IMR-90 (cell line): Measurements from ENCODE around the gene BEGAIN. TPM values are rescaled to one million over a fixed set of nuclear protein-coding genes. Genes with fewer than 3 reads are reported as not detected.

Experiments
- ATAC-seq: fragments of 200-7000 bp; cut with Tn5 transposase; 2 replicates; pipeline ENCODE4 v1.9.1; 2020; ENCODE audit warnings: low read depth, mild to moderate bottlenecking, moderate library complexity
- BruUV-seq: library from RNA; stranded (reverse); fragments of 400-500 nt; replicated peaks from 2 replicates; lab custom pipeline; 2021; lab: Mats Ljungman, UMichigan
- CTCF ChIA-PET: fragments of 300-600 bp; formaldehyde crosslinking; extraction: SDS; loops from one replicate; lab custom pipeline; 2021; ENCODE audit warnings: antibody characterized with exemption; lab: Yijun Ruan, JAX
- POLR2A ChIA-PET: fragments of 300-600 bp; sonication (Branson Sonifier 250); formaldehyde crosslinking; loops from one replicate; lab custom pipeline; 2022; ENCODE audit warnings: antibody characterized with exemption; ENCODE audit not compliant: unreplicated experiment; lab: Charles Lee
- DNase-seq: peaks from one replicate; pipeline ENCODE4 v3.0.0; 2013
- H2AFZ ChIP-seq: replicated peaks from 2 replicates; pipeline ENCODE3; 2013; ENCODE audit warnings: low read length, mild to moderate bottlenecking; ENCODE audit not compliant: poor library complexity
- H2AK5ac ChIP-seq: 2 replicates; pipeline ENCODE4 v1.6.1; 2013; ENCODE audit warnings: low read depth, low read length, inconsistent platforms
- H2AK9ac ChIP-seq: replicated peaks from 2 replicates; pipeline ENCODE3; 2013; ENCODE audit warnings: mild to moderate bottlenecking, low read depth, low read length, moderate library complexity; ENCODE audit not compliant: poor library complexity
- H2BK120ac ChIP-seq: 2 replicates; pipeline ENCODE4 v1.6.1; 2013; ENCODE audit warnings: low read depth, low read length, inconsistent platforms
- H2BK15ac ChIP-seq: 3 replicates; pipeline ENCODE4 v1.6.1; 2013; ENCODE audit warnings: low read depth, low read length, inconsistent platforms
- H2BK20ac ChIP-seq: 2 replicates; pipeline ENCODE4 v1.6.1; 2013; ENCODE audit warnings: low read depth, mild to moderate bottlenecking, inconsistent platforms, low read length, moderate library complexity
- H2BK5ac ChIP-seq: 2 replicates; pipeline ENCODE4 v1.6.1; 2013; ENCODE audit warnings: mild to moderate bottlenecking, low read depth, low read length, inconsistent platforms; ENCODE audit not compliant: poor library complexity, severe bottlenecking
- H3K14ac ChIP-seq: replicated peaks from 2 replicates; pipeline ENCODE4 v1.6.1; 2013; ENCODE audit warnings: low read depth, low read length, inconsistent platforms
- H3K18ac ChIP-seq: 2 replicates; pipeline ENCODE4 v1.6.1; 2013; ENCODE audit warnings: low read depth, low read length, control low read depth
- H3K23ac ChIP-seq: 2 replicates; pipeline ENCODE4 v1.6.1; 2013; ENCODE audit warnings: low read depth, low read length, inconsistent platforms
- H3K27ac ChIP-seq: 2 replicates; pipeline ENCODE4 v1.5.1; 2013; ENCODE audit warnings: mild to moderate bottlenecking, control low read depth, low read length; ENCODE audit not compliant: insufficient read depth
- H3K27me3 ChIP-seq: 2 replicates; pipeline ENCODE4 v1.6.1; 2013; ENCODE audit warnings: low read length; ENCODE audit not compliant: control insufficient read depth, insufficient read depth
- H3K36me3 ChIP-seq: 2 replicates; pipeline ENCODE4 v1.6.1; 2013; ENCODE audit warnings: low read length, mixed read lengths; ENCODE audit not compliant: control insufficient read depth, insufficient read depth
- H3K4ac ChIP-seq: 2 replicates; pipeline ENCODE4 v1.6.1; 2013; ENCODE audit warnings: low read depth, low read length, inconsistent platforms
- H3K4me1 ChIP-seq: 2 replicates; pipeline ENCODE4 v1.6.1; 2013; ENCODE audit warnings: low read length, mixed read lengths; ENCODE audit not compliant: control insufficient read depth, insufficient read depth
- H3K4me2 ChIP-seq: 2 replicates; pipeline ENCODE4 v1.6.1; 2013; ENCODE audit warnings: low read depth, mild to moderate bottlenecking, control low read depth, low read length, moderate library complexity
- H3K4me3 ChIP-seq: 2 replicates; pipeline ENCODE4 v1.5.1; 2013; ENCODE audit warnings: low read depth, mild to moderate bottlenecking, control low read depth, low read length, moderate library complexity; ENCODE audit not compliant: insufficient read depth
- H3K56ac ChIP-seq: 2 replicates; pipeline ENCODE4 v1.6.1; 2013; ENCODE audit warnings: low read length, inconsistent platforms; ENCODE audit not compliant: insufficient read depth; ENCODE audit errors: extremely low read depth
- H3K79me1 ChIP-seq, 2 experiments: 2 replicates each; pipeline ENCODE4 v1.6.1; 2013; ENCODE audit warnings: low read length in 2 of 2, inconsistent platforms in 1 of 2, low read depth in 1 of 2
- H3K9ac ChIP-seq: 2 replicates; pipeline ENCODE4 v1.6.1; 2013; ENCODE audit warnings: low read depth, low read length, control low read depth
- H3K9me1 ChIP-seq: 2 replicates; pipeline ENCODE4 v1.6.1; 2013; ENCODE audit warnings: low read length, inconsistent platforms; ENCODE audit not compliant: insufficient read depth
- H3K9me3 ChIP-seq: 2 replicates; pipeline ENCODE4 v1.6.1; 2013; ENCODE audit warnings: low read length; ENCODE audit not compliant: control insufficient read depth, insufficient read depth
- H4K20me1 ChIP-seq: 2 replicates; pipeline ENCODE4 v1.6.1; 2013; ENCODE audit warnings: low read length, inconsistent platforms; ENCODE audit not compliant: insufficient read depth
- H4K5ac ChIP-seq: 2 replicates; pipeline ENCODE4 v1.6.1; 2013; ENCODE audit warnings: mild to moderate bottlenecking, low read depth, low read length, control low read depth
- H4K8ac ChIP-seq, 2 experiments: 2 replicates each; pipeline ENCODE4 v1.6.1; 2013; ENCODE audit warnings: low read depth in 2 of 2, low read length in 2 of 2, control low read depth in 1 of 2, inconsistent platforms in 1 of 2
- H4K91ac ChIP-seq: 2 replicates; pipeline ENCODE4 v1.6.1; 2013; ENCODE audit warnings: low read depth, low read length, inconsistent platforms; ENCODE audit not compliant: insufficient read depth
- BHLHE40 ChIP-seq: fragments of 150-350 bp; IDR thresholded peaks from 2 replicates; pipeline ENCODE4 v1.6.1; 2016; ENCODE audit warnings: mild to moderate bottlenecking, low read depth, low read length
- CEBPB ChIP-seq: IDR thresholded peaks from 2 replicates; pipeline ENCODE4 v1.6.1; 2012; ENCODE audit warnings: low read depth, low read length, improper control_type of control experiment
- CHD1 ChIP-seq: IDR thresholded peaks from 2 replicates; pipeline ENCODE4 v1.6.1; 2012; ENCODE audit warnings: low read depth, low read length, improper control_type of control experiment
- MAFK ChIP-seq: IDR thresholded peaks from 2 replicates; pipeline ENCODE4 v1.6.1; 2012; ENCODE audit warnings: low read depth, low read length, improper control_type of control experiment
- MAZ ChIP-seq: IDR thresholded peaks from 2 replicates; pipeline ENCODE4 v1.6.1; 2012; ENCODE audit warnings: low read depth, mild to moderate bottlenecking, low read length, improper control_type of control experiment, moderate library complexity, borderline replicate concordance
- MXI1 ChIP-seq: IDR thresholded peaks from 2 replicates; pipeline ENCODE4 v1.6.1; 2012; ENCODE audit warnings: low read depth, mild to moderate bottlenecking, low read length, moderate library complexity, borderline replicate concordance
- NFE2L2 ChIP-seq: fragments of 150-350 bp; IDR thresholded peaks from 2 replicates; pipeline ENCODE4 v1.6.1; 2016; ENCODE audit warnings: low read depth, mild to moderate bottlenecking, low read length
- RAD21 ChIP-seq: IDR thresholded peaks from 2 replicates; pipeline ENCODE4 v1.6.1; 2012; ENCODE audit warnings: low read length, improper control_type of control experiment
- RCOR1 ChIP-seq: IDR thresholded peaks from 2 replicates; pipeline ENCODE4 v1.6.1; 2012; ENCODE audit warnings: mild to moderate bottlenecking, low read length, improper control_type of control experiment; ENCODE audit not compliant: insufficient replicate concordance
- RFX5 ChIP-seq: IDR thresholded peaks from 2 replicates; pipeline ENCODE4 v1.8.0; 2012; ENCODE audit warnings: low read depth, mild to moderate bottlenecking, low read length, moderate library complexity
- SMC3 ChIP-seq: fragments of 150-350 bp; IDR thresholded peaks from 2 replicates; pipeline ENCODE4 v1.6.1; 2016; ENCODE audit warnings: low read depth, mild to moderate bottlenecking, antibody characterized with exemption, low read length, moderate library complexity
- WGBS, 2 experiments: methylation state at CpG; one replicate each; pipeline versions ENCODE4 v1.1.5 to v1.1.7; 2013; ENCODE audit warnings: missing lambda C conversion rate in 2 of 2; ENCODE audit not compliant: insufficient read length in 1 of 2; ENCODE audit errors: extremely low coverage in 2 of 2; 5-methylcytosine and 5-hydroxymethylcytosine counted together
- dilution Hi-C: fragments of 300-500 bp; cut with HindIII; formaldehyde crosslinking; loops from one replicate; pipeline ENCODE4 v1.14.3; 2018; ENCODE audit warnings: low sequenced_read_pairs; ENCODE audit not compliant: unreplicated experiment
- in situ Hi-C: fragments of 300-500 bp; cut with MboI; formaldehyde crosslinking; loops from 3 replicates; pipeline ENCODE4 v1.14.3; 2019; ENCODE audit warnings: low sequenced_read_pairs, inconsistent platforms, mixed read lengths
- intact Hi-C: fragments of 100-400 bp; cut with micrococcal nuclease; formaldehyde crosslinking; loops from 2 replicates; pipeline ENCODE4 v1.10.0; 2022
- polyA plus RNA-seq, 3 experiments: library from polyadenylated mRNA; depleted of rRNA; stranded (reverse); fragments of >200 nt; gene quantifications; 2 replicates each; pipeline ENCODE4 v1.2.3, GENCODE V29; 2012; ENCODE audit warnings: low replicate concordance in 1 of 3
- total RNA-seq: library from RNA; depleted of rRNA; stranded (reverse); fragments of >200 nt; gene quantifications from 2 replicates; pipeline ENCODE4 v1.2.3, GENCODE V29; 2012
- TF ChIP-seq, protein P1 (sequence below): fragments of 150-350 bp; IDR thresholded peaks from 2 replicates; pipeline ENCODE4 v1.6.1; 2017; ENCODE audit warnings: mild to moderate bottlenecking, antibody characterized with exemption, low read length, low read depth
- TF ChIP-seq, protein P2 (sequence below): conservative IDR thresholded peaks from 2 replicates; pipeline ENCODE4 v1.5.1; 2012; ENCODE audit warnings: mild to moderate bottlenecking, low read depth, low read length, improper control_type of control experiment
- TF ChIP-seq, protein P3 (sequence below): fragments of 150-350 bp; IDR thresholded peaks from 2 replicates; pipeline ENCODE4 v1.6.1; 2016; ENCODE audit warnings: low read depth, mild to moderate bottlenecking, low read length, moderate library complexity, borderline replicate concordance

BEGAIN gene
- total and polyA plus RNA-seq, 2 of the 4 experiments (the other 2 are of a cell fraction), result 0.18 to 0.99 TPM

DNA sequence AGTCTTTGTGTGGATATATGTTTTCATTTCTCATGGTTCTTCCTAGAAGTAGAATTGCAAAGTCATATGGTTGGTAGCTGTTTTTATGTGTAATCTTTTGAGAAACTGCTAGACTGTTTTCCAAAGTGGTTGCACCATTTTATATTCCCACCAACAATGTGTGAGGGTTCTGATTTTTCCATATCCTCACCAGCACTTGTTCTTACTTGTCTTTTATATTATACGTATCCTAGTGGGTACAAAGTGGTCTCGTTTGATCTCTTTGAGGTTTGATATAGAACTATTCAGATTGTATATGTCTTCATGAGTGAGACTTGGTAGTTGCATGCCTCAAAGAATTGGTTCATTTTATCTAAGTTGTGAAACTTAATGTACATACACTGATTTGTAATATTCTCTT lies 91.3 kb downstream of the BEGAIN start:
- no peak overlapping the region for H2AK9ac ChIP-seq
- H4K5ac ChIP-seq, result no peak overlapping the region
- CTCF ChIA-PET, result no interaction called here
- no peak overlapping the region for H3K27ac ChIP-seq
- no peak overlapping the region for H2BK20ac ChIP-seq
- no peak overlapping the region for H4K91ac ChIP-seq
- intact Hi-C loops, result no loop called here
- no peak overlapping the region for H3K23ac ChIP-seq
- H3K4me2 ChIP-seq, result no peak overlapping the region
- H3K27me3 ChIP-seq, result no peaks in the 10 kb centered on the region
- peaks cover 18% of the 10 kb centered on the region; the same call in 1 of the 2 replicates for H4K20me1 ChIP-seq
- H2BK5ac ChIP-seq, result no peak overlapping the region
- in situ Hi-C loops, result no loop called here
- no TSS peak for BruUV-seq
- no peaks in the 10 kb centered on the region for H3K36me3 ChIP-seq
- no peak overlapping the region for H2AFZ ChIP-seq
- no peak overlapping the region for H2BK15ac ChIP-seq
- H3K4me3 ChIP-seq, result no peak overlapping the region
- no peak overlapping the region for H2BK120ac ChIP-seq
- ATAC-seq (no peak), DNase-seq (no peak)
- H2AK5ac ChIP-seq, result no peak overlapping the region
- POLR2A ChIA-PET, result no interaction called here
- no peak overlapping the region for H3K9ac ChIP-seq
- no peak overlapping the region for H3K14ac ChIP-seq
- no peaks in the 10 kb centered on the region for H3K4me1 ChIP-seq
- no peak for TF ChIP-seq MAFK
- TF ChIP-seq RFX5, result no peak
- no peak for TF ChIP-seq CEBPB
- no peak for TF ChIP-seq MAZ
- no peak for TF ChIP-seq BHLHE40
- TF ChIP-seq, protein P1, sequence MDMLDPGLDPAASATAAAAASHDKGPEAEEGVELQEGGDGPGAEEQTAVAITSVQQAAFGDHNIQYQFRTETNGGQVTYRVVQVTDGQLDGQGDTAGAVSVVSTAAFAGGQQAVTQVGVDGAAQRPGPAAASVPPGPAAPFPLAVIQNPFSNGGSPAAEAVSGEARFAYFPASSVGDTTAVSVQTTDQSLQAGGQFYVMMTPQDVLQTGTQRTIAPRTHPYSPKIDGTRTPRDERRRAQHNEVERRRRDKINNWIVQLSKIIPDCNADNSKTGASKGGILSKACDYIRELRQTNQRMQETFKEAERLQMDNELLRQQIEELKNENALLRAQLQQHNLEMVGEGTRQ, result no peak
- TF ChIP-seq MXI1, result no peak
- TF ChIP-seq, protein P2, sequence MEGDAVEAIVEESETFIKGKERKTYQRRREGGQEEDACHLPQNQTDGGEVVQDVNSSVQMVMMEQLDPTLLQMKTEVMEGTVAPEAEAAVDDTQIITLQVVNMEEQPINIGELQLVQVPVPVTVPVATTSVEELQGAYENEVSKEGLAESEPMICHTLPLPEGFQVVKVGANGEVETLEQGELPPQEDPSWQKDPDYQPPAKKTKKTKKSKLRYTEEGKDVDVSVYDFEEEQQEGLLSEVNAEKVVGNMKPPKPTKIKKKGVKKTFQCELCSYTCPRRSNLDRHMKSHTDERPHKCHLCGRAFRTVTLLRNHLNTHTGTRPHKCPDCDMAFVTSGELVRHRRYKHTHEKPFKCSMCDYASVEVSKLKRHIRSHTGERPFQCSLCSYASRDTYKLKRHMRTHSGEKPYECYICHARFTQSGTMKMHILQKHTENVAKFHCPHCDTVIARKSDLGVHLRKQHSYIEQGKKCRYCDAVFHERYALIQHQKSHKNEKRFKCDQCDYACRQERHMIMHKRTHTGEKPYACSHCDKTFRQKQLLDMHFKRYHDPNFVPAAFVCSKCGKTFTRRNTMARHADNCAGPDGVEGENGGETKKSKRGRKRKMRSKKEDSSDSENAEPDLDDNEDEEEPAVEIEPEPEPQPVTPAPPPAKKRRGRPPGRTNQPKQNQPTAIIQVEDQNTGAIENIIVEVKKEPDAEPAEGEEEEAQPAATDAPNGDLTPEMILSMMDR, result no peak
- no peak for TF ChIP-seq RCOR1
- no peak for TF ChIP-seq CHD1
- TF ChIP-seq, protein P3, sequence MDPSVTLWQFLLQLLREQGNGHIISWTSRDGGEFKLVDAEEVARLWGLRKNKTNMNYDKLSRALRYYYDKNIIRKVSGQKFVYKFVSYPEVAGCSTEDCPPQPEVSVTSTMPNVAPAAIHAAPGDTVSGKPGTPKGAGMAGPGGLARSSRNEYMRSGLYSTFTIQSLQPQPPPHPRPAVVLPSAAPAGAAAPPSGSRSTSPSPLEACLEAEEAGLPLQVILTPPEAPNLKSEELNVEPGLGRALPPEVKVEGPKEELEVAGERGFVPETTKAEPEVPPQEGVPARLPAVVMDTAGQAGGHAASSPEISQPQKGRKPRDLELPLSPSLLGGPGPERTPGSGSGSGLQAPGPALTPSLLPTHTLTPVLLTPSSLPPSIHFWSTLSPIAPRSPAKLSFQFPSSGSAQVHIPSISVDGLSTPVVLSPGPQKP, result no peak
- TF ChIP-seq SMC3, result no peak
- TF ChIP-seq RAD21, result no peak
- TF ChIP-seq NFE2L2, result no peak
- dilution Hi-C loops, result no loop called here
- no CpG with 5 or more reads among the region's 2 CpGs for WGBS, 2 experiments
- H3K18ac ChIP-seq, result no peak overlapping the region
- no peaks in the 10 kb centered on the region for H3K9me3 ChIP-seq
- peaks cover 0 to 6% of the 10 kb centered on the region in 2 experiments; a peak in 1 of 4 replicates for H3K79me1 ChIP-seq
- no peak overlapping the region for H3K56ac ChIP-seq
- no peaks in the 10 kb centered on the region for H3K9me1 ChIP-seq
- no peak overlapping the region for H4K8ac ChIP-seq
- no peak overlapping the region for H3K4ac ChIP-seq
